ENCODE data around the gene SYNC. TPM values are rescaled to one million over a fixed set of nuclear protein-coding genes. Genes with fewer than 3 reads are reported as not detected.
"Not testable (repeated sequence)": the region's sequence is repeated elsewhere in the genome, so short reads cannot be mapped to it uniquely, and the experiment has no call there.

The SYNC gene
- total and polyA plus RNA-seq, 9 donors, result 3.0 to 13.5 (median 9.8) TPM

- 35 to 51% (median 42%) methylated on average over 3 of the region's 3 CpGs for WGBS, 3 donors
- DNase-seq, result no peak
- Histone ChIP-seq H3K27me3 (no peaks in the 10 kb centered on the region), H3K27ac (no peak overlapping the region), H3K4me3 (no peak overlapping the region), H3K36me3 (no peaks in the 10 kb centered on the region), H3K9me3 (no peaks in the 10 kb centered on the region), H3K4me1 (ENCODE audit: insufficient read depth) (peaks cover 5% of the 10 kb centered on the region)
- TF ChIP-seq, protein P1, sequence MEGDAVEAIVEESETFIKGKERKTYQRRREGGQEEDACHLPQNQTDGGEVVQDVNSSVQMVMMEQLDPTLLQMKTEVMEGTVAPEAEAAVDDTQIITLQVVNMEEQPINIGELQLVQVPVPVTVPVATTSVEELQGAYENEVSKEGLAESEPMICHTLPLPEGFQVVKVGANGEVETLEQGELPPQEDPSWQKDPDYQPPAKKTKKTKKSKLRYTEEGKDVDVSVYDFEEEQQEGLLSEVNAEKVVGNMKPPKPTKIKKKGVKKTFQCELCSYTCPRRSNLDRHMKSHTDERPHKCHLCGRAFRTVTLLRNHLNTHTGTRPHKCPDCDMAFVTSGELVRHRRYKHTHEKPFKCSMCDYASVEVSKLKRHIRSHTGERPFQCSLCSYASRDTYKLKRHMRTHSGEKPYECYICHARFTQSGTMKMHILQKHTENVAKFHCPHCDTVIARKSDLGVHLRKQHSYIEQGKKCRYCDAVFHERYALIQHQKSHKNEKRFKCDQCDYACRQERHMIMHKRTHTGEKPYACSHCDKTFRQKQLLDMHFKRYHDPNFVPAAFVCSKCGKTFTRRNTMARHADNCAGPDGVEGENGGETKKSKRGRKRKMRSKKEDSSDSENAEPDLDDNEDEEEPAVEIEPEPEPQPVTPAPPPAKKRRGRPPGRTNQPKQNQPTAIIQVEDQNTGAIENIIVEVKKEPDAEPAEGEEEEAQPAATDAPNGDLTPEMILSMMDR (IDR thresholded peaks at IDR 0.05), result no peak
- TF ChIP-seq POLR2A (IDR thresholded peaks at IDR 0.05) (no peak), EP300 (IDR thresholded peaks at IDR 0.05) (no peak)
- intact Hi-C loops (cut with DNase I), result no loop called here
These were observed 19.2 kb downstream of the SYNC start for GRCh38 chr1:32683397-32683796.

- no peaks in the 10 kb centered on the region for H3K9me3 ChIP-seq
These were observed 20.6 kb downstream of the SYNC start for GRCh38 chr1:32681999-32682398.

DNA sequence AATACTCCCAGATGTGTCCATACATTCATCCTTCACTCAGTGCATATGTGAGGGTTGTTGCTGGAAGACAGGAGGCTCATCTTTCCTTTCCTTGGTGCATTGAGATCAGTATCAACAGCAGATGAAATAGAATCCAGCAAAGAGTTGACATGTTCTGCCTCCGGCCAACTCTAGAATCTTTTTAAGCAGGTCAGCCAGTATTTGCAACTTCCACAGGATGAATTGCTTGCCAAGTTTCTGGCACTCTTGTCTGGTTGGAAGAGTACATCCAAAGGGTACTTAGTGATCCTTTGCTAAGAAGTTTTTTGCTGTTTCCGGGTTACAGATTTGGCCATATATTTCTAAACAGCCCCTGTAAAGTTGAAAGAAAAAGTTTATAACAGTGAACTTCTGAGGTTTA lies 21.1 kb downstream of the SYNC start:
- WGBS, 3 donors, result 8% methylated on average over 2 of the region's 2 CpGs
- intact Hi-C loops (cut with DNase I), result no loop called here
- no peak for TF ChIP-seq EP300 (IDR thresholded peaks at IDR 0.05)
- no peak overlapping the region for H3K4me3 ChIP-seq
- peaks cover 5% of the 10 kb centered on the region for H3K4me1 ChIP-seq (ENCODE audit: insufficient read depth)
- H3K9me3 ChIP-seq, result no peaks in the 10 kb centered on the region
- no peak overlapping the region for H3K27ac ChIP-seq
- no peak for DNase-seq
- no peaks in the 10 kb centered on the region for H3K27me3 ChIP-seq
- H3K36me3 ChIP-seq, result no peaks in the 10 kb centered on the region

More at GRCh38 chr1:32681999-32682398, 20.6 kb downstream of the SYNC start:
- Histone ChIP-seq H3K27ac (no peak overlapping the region), H3K27me3 (no peaks in the 10 kb centered on the region), H3K4me1 (ENCODE audit: insufficient read depth) (peaks cover 5% of the 10 kb centered on the region), H3K4me3 (no peak overlapping the region), H3K36me3 (no peaks in the 10 kb centered on the region)
- WGBS, 3 donors, result 48 to 51% (median 50%) methylated on average over 3 of the region's 3 CpGs
- no peak for DNase-seq
- intact Hi-C loops (cut with DNase I), result no loop called here
- TF ChIP-seq POLR2A (IDR thresholded peaks at IDR 0.05) (no peak), EP300 (IDR thresholded peaks at IDR 0.05) (no peak)
- TF ChIP-seq, protein P1 (IDR thresholded peaks at IDR 0.05), result no peak

- 81 to 85% (median 85%) methylated on average over 1 of the region's 1 CpG for WGBS, 3 donors
- Histone ChIP-seq H3K36me3 (no peaks in the 10 kb centered on the region), H3K4me3 (no peak overlapping the region), H3K27me3 (no peaks in the 10 kb centered on the region), H3K4me1 (ENCODE audit: insufficient read depth) (peaks cover 5% of the 10 kb centered on the region), H3K27ac (no peak overlapping the region), H3K9me3 (no peaks in the 10 kb centered on the region)
- no peak for DNase-seq
- TF ChIP-seq, protein P1 (IDR thresholded peaks at IDR 0.05), result no peak
- TF ChIP-seq POLR2A (IDR thresholded peaks at IDR 0.05) (no peak), EP300 (IDR thresholded peaks at IDR 0.05) (no peak)
- intact Hi-C loops (cut with DNase I), result no loop called here
These were observed 21.9 kb downstream of the SYNC start for GRCh38 chr1:32680642-32681041.

DNA sequence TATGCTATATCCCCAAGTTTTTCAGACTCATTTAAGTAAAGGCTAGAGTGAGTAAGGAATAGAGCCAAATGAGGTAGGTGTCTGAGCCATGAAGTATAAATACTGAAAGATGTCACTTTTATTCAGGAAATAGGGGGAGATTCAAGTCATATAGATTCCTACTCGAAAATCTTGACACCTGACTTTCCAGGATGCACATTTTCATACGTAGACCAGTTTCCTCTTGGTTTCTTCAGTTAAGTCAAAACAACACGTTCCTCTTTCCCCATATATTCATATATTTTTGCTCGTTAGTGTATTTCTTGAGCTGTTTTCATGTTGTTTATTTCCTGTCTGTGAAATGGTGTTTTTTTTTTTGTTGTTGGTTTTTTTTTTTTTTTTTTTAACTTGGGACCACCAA lies 22.6 kb downstream of the SYNC start:
- H3K36me3 ChIP-seq; H3K27me3 ChIP-seq; DNase-seq; H3K4me3 ChIP-seq; H3K9me3 ChIP-seq; H3K27ac ChIP-seq; intact Hi-C loops (cut with DNase I); H3K4me1 ChIP-seq (ENCODE audit: insufficient read depth): not testable (repeated sequence)
- WGBS, 3 donors, result 81 to 89% (median 86%) methylated on average over 4 of the region's 4 CpGs

GRCh38 chr1:32676945-32677344 lies 25.6 kb downstream of the SYNC start:
- Histone ChIP-seq H3K9me3 (no peaks in the 10 kb centered on the region), H3K27me3 (no peaks in the 10 kb centered on the region), H3K4me3 (no peak overlapping the region), H3K36me3 (no peaks in the 10 kb centered on the region), H3K4me1 (ENCODE audit: insufficient read depth) (peaks cover 3% of the 10 kb centered on the region), H3K27ac (no peak overlapping the region)
- TF ChIP-seq EP300 (IDR thresholded peaks at IDR 0.05), result no peak
- TF ChIP-seq, protein P1 (IDR thresholded peaks at IDR 0.05), result no peak
- no peak for TF ChIP-seq POLR2A (IDR thresholded peaks at IDR 0.05)
- intact Hi-C loops (cut with DNase I), result no loop called here
- no peak for DNase-seq
- WGBS, 3 donors, result 10 to 20% (median 13%) methylated on average over 3 of the region's 3 CpGs

- intact Hi-C loops (cut with DNase I); H3K4me1 ChIP-seq (ENCODE audit: insufficient read depth); H3K36me3 ChIP-seq: not testable (repeated sequence)
These were observed 33.9 kb downstream of the SYNC start for GRCh38 chr1:32668716-32669115.

More at GRCh38 chr1:32668716-32669115, 33.9 kb downstream of the SYNC start:
- H3K27me3 ChIP-seq, H3K4me3 ChIP-seq, DNase-seq, H3K9me3 ChIP-seq, H3K27ac ChIP-seq: not testable (repeated sequence)
- WGBS, 3 donors, result 88 to 94% (median 92%) methylated on average over 5 of the region's 5 CpGs
